Stimulated activated CD4-positive, alpha-beta T cell treated with anti-CD3 and anti-CD28 coated beads, TNF-alpha, amount 100 ng/mL, for 24 hours (primary cell): Measurements from ENCODE around the gene NUDT4.
A peak's percentile ranks its signal among the peaks of the same experiment; 100 is the strongest.
"Not testable (repeated sequence)": the region's sequence is repeated elsewhere in the genome, so short reads cannot be mapped to it uniquely, and the experiment has no call there.

ENCODE experiments used
- DNase-seq, 3 experiments: peaks; one replicate each; pipeline ENCODE4 v3.0.0-alpha.2; 2020; ENCODE audit warnings: low read depth in 3 of 3

Gene NUDT4

GRCh38 chr12:93366422-93366821 lies 11.3 kb upstream of the NUDT4 start:
- DNase-seq = no peak

- no peak for DNase-seq
Observed at GRCh38 chr12:93368766-93369165, 9.0 kb upstream of the NUDT4 start.

GRCh38 chr12:93369505-93369904 lies 8.2 kb upstream of the NUDT4 start:
- no peak for DNase-seq

- no peak for DNase-seq
Observed at GRCh38 chr12:93370947-93371346, 6.8 kb upstream of the NUDT4 start.

GRCh38 chr12:93373961-93374656 lies 3.6 kb upstream of the NUDT4 start:
- no peak for DNase-seq

GRCh38 chr12:93375906-93376305 lies 1.8 kb upstream of the NUDT4 start:
- no peak for DNase-seq

- no peak for DNase-seq
Observed at GRCh38 chr12:93376436-93377251, 1.1 kb upstream of the NUDT4 start.

- DNase-seq = peak; percentile 21 to 46 (median 35)
Observed at GRCh38 chr12:93378196-93378997, 672 bp downstream of the NUDT4 start.

GRCh38 chr12:93378998-93379325 lies 1.2 kb downstream of the NUDT4 start:
- no peak for DNase-seq

GRCh38 chr12:93379326-93379980 lies 1.7 kb downstream of the NUDT4 start:
- no peak for DNase-seq

- DNase-seq = no peak
Observed at GRCh38 chr12:93379981-93380361, 2.2 kb downstream of the NUDT4 start.

- no peak for DNase-seq
Observed at GRCh38 chr12:93380480-93381121, 2.9 kb downstream of the NUDT4 start.

- no peak for DNase-seq
Observed at GRCh38 chr12:93381161-93381975, 3.6 kb downstream of the NUDT4 start.

GRCh38 chr12:93381976-93382437 lies 4.3 kb downstream of the NUDT4 start:
- not testable (repeated sequence) for DNase-seq

GRCh38 chr12:93387780-93388179 lies 10.1 kb downstream of the NUDT4 start:
- DNase-seq = peak; percentile 36 to 64 (median 49)

- no peak for DNase-seq
Observed at GRCh38 chr12:93390031-93390430, 12.3 kb downstream of the NUDT4 start.

GRCh38 chr12:93390549-93391297 lies 13.0 kb downstream of the NUDT4 start:
- no peak for DNase-seq

- DNase-seq = no peak
Observed at GRCh38 chr12:93393425-93393824, 15.7 kb downstream of the NUDT4 start.

- no peak for DNase-seq
Observed at GRCh38 chr12:93397412-93397811, 19.7 kb downstream of the NUDT4 start.
